Keratinocyte (primary cell): Measurements from ENCODE around the gene NECTIN4. TPM values are rescaled to one million over a fixed set of nuclear protein-coding genes. Genes with fewer than 3 reads are reported as not detected.

Experiments used
- DNase-seq: peaks from one replicate; pipeline ENCODE4 v3.0.0-alpha.2; 2011; ENCODE audit warnings: low read depth, missing footprints, low spot score
- FAIRE-seq: peaks from 2 replicates; lab custom pipeline; 2011; peaks lifted over from hg19 to GRCh38; lab: Jason Lieb, UNC
- H2AFZ ChIP-seq: 2 replicates; pipeline ENCODE4 v1.6.0; 2012; ENCODE audit warnings: low read length, control low read depth, inconsistent platforms; ENCODE audit not compliant: control insufficient read depth
- H3K27ac ChIP-seq: 2 replicates; pipeline ENCODE4 v1.5.1; 2011; ENCODE audit warnings: low read length; ENCODE audit not compliant: control insufficient read depth, insufficient read depth
- H3K27me3 ChIP-seq: 3 replicates; pipeline ENCODE4 v1.6.0; 2011; ENCODE audit warnings: low read length; ENCODE audit not compliant: control insufficient read depth, insufficient read depth; ENCODE audit errors: extremely low read depth
- H3K36me3 ChIP-seq, 2 experiments: 2 replicates in 1 of 2; 3 replicates in 1 of 2; pipeline ENCODE4 v1.5.1; 2011; ENCODE audit warnings: low read length in 2 of 2, mild to moderate bottlenecking in 1 of 2; ENCODE audit not compliant: control insufficient read depth in 2 of 2, insufficient read depth in 2 of 2; ENCODE audit errors: extremely low read depth in 1 of 2
- H3K4me1 ChIP-seq: 3 replicates; pipeline ENCODE4 v1.5.1; 2011; ENCODE audit warnings: low read length; ENCODE audit not compliant: control insufficient read depth, insufficient read depth; ENCODE audit errors: extremely low read depth
- H3K4me2 ChIP-seq: 3 replicates; pipeline ENCODE4 v1.6.0; 2011; ENCODE audit warnings: low read depth, low read length; ENCODE audit not compliant: control insufficient read depth, insufficient read depth; ENCODE audit errors: extremely low read depth
- H3K4me3 ChIP-seq, 3 experiments: fragments of 200-600 bp in 1 of 3; sonication (generic) in 1 of 3; 2 replicates in 2 of 3; 3 replicates in 1 of 3; pipeline ENCODE4 v1.5.1; 2011 to 2016; ENCODE audit warnings: low read length in 3 of 3, mild to moderate bottlenecking in 3 of 3, control low read depth in 2 of 3, inconsistent platforms in 1 of 3, low read depth in 1 of 3, mixed read lengths in 1 of 3, mixed run types in 1 of 3, moderate library complexity in 1 of 3; ENCODE audit not compliant: control insufficient read depth in 2 of 3, insufficient read depth in 2 of 3; ENCODE audit errors: extremely low read depth in 1 of 3
- H3K79me2 ChIP-seq: 2 replicates; pipeline ENCODE4 v1.6.0; 2012; ENCODE audit warnings: low read length; ENCODE audit not compliant: control insufficient read depth, insufficient read depth
- H3K9ac ChIP-seq: 3 replicates; pipeline ENCODE4 v1.6.0; 2011; ENCODE audit warnings: low read length; ENCODE audit not compliant: control insufficient read depth, insufficient read depth; ENCODE audit errors: extremely low read depth
- H3K9me1 ChIP-seq: 3 replicates; pipeline ENCODE4 v1.6.0; 2011; ENCODE audit warnings: low read length; ENCODE audit not compliant: control insufficient read depth, insufficient read depth; ENCODE audit errors: extremely low read depth
- H3K9me3 ChIP-seq: 2 replicates; pipeline ENCODE4 v1.5.1; 2012; ENCODE audit warnings: low read depth, low read length; ENCODE audit not compliant: control insufficient read depth
- H4K20me1 ChIP-seq: 3 replicates; pipeline ENCODE4 v1.6.0; 2011; ENCODE audit warnings: low read length; ENCODE audit not compliant: control insufficient read depth, insufficient read depth; ENCODE audit errors: extremely low read depth
- CTCF ChIP-seq, 3 experiments: IDR thresholded peaks in 1 of 3; conservative IDR thresholded peaks in 1 of 3; optimal IDR thresholded peaks in 1 of 3; 2 replicates in 2 of 3; 3 replicates in 1 of 3; pipeline versions ENCODE3 to v1.5.1; 2011; ENCODE audit warnings: low read length in 3 of 3, mild to moderate bottlenecking in 3 of 3, moderate library complexity in 2 of 3, control low read depth in 1 of 3, inconsistent platforms in 1 of 3; ENCODE audit not compliant: insufficient read depth in 2 of 3; ENCODE audit errors: extremely low read depth in 1 of 3
- EZH2 ChIP-seq: IDR thresholded peaks from one replicate; pipeline ENCODE4 v1.6.1; 2012; ENCODE audit warnings: inconsistent platforms, mild to moderate bottlenecking, low read length, moderate library complexity
- dilution Hi-C: fragments of 300-500 bp; cut with MboI; formaldehyde crosslinking; loops from one replicate; pipeline ENCODE4 v1.7.0; 2020; ENCODE audit warnings: low sequenced_read_pairs; ENCODE audit not compliant: extremely low pct_ligation_motif_present
- polyA plus RNA-seq, 5 experiments: library from polyadenylated mRNA; depleted of rRNA in 3 of 5; stranded (reverse) in 3 of 5; stranded (forward) in 1 of 5; unstranded in 1 of 5; fragments of >200 nt; gene quantifications; 1 replicate in 1 of 5; 2 replicates in 3 of 5; 3 replicates in 1 of 5; pipeline versions ENCODE4 v1.2.1 to v1.2.3, GENCODE V29; 2011 to 2012; ENCODE audit warnings: missing spikeins in 2 of 5, low read depth in 1 of 5, low replicate concordance in 1 of 5

Gene NECTIN4
- polyA plus RNA-seq, 1 donor (not counting 4 experiments of a cell fraction or from before 2014, with no cell fraction given) = 8.6 TPM

GRCh38 chr1:161070761-161071160, 18.6 kb downstream of the NECTIN4 start:
- no peak overlapping the region for H3K27ac ChIP-seq
- H3K4me2 ChIP-seq = no peak overlapping the region
- H4K20me1 ChIP-seq = no peaks in the 10 kb centered on the region
- peaks cover 2% of the 10 kb centered on the region for H3K9me1 ChIP-seq
- FAIRE-seq (no peak), DNase-seq (no peak)
- no peaks in the 10 kb centered on the region for H3K9me3 ChIP-seq
- dilution Hi-C loops = no loop called here
- H3K9ac ChIP-seq = no peak overlapping the region
- H2AFZ ChIP-seq = no peak overlapping the region
- H3K27me3 ChIP-seq = no peaks in the 10 kb centered on the region
- H3K79me2 ChIP-seq = no peaks in the 10 kb centered on the region
- no peak overlapping the region for H3K4me3 ChIP-seq
- TF ChIP-seq CTCF (optimal IDR thresholded peaks at IDR 0.05 in 1 of 3, IDR thresholded peaks at IDR 0.05 in 1 of 3, conservative IDR thresholded peaks at IDR 0.05 in 1 of 3; ENCODE audit: extremely low read depth in 1 of 3, insufficient read depth in 2 of 3, low read length in 3 of 3) (no peak), EZH2 (no peak)
- H3K4me1 ChIP-seq = peaks cover 38% of the 10 kb centered on the region
- no peaks in the 10 kb centered on the region for H3K36me3 ChIP-seq

GRCh38 chr1:161069731-161070270, 19.6 kb downstream of the NECTIN4 start, which contains the start of gene ARHGAP30:
ARHGAP30 (minus strand) TSS chr1:161069891; CDS start chr1:161069624, 267 bp downstream.
- Histone ChIP-seq H4K20me1 (no peaks in the 10 kb centered on the region), H3K27ac (no peak within 1 kb of the TSS), H3K27me3 (no peaks in the 10 kb centered on the region), H3K9me3 (no peaks in the 10 kb centered on the region), H3K4me1 (peaks cover 33% of the 10 kb centered on the region), H3K9me1 (peaks cover 2% of the 10 kb centered on the region), H3K4me3 (no peak within 1 kb of the TSS), H2AFZ (no peak within 1 kb of the TSS), H3K36me3 (no peaks in the 10 kb centered on the region), H3K9ac (no peak within 1 kb of the TSS), H3K4me2 (no peak within 1 kb of the TSS), H3K79me2 (no peaks in the 10 kb centered on the region)
- no peak for FAIRE-seq
- no peak for DNase-seq
- TF ChIP-seq EZH2 = no peak
- TF ChIP-seq CTCF (optimal IDR thresholded peaks at IDR 0.05 in 1 of 3, IDR thresholded peaks at IDR 0.05 in 1 of 3, conservative IDR thresholded peaks at IDR 0.05 in 1 of 3; ENCODE audit: extremely low read depth in 1 of 3, insufficient read depth in 2 of 3, low read length in 3 of 3) = no peak
- dilution Hi-C loops = no loop called here
